ENCODE results near the gene LRRC23. TPM values are rescaled to one million over a fixed set of nuclear protein-coding genes. Genes with fewer than 3 reads are reported as not detected.

LRRC23 gene
- polyA plus RNA-seq, 1 donor (not counting 4 experiments of a cell fraction or from before 2014, with no cell fraction given), result 7.1 TPM

GRCh38 chr12:6894321-6894720 lies 10.3 kb upstream of the LRRC23 start:
- dilution Hi-C loops (cut with MboI; ENCODE audit: extremely low pct_ligation_motif_present, low sequenced_read_pairs), result no loop called here
- Histone ChIP-seq H3K9me1 (ENCODE audit: control insufficient read depth, extremely low read depth, insufficient read depth, low read length) (no peaks in the 10 kb centered on the region), H3K9me3 (ENCODE audit: control insufficient read depth, low read depth, low read length) (no peaks in the 10 kb centered on the region), H3K36me3 (ENCODE audit: control insufficient read depth in 2 of 2, extremely low read depth in 1 of 2, insufficient read depth in 2 of 2, low read length in 2 of 2) (no peaks in the 10 kb centered on the region), H3K4me2 (ENCODE audit: control insufficient read depth, extremely low read depth, insufficient read depth, low read depth, low read length) (no peak overlapping the region), H3K27ac (ENCODE audit: control insufficient read depth, insufficient read depth, low read length) (no peak overlapping the region), H4K20me1 (ENCODE audit: control insufficient read depth, extremely low read depth, insufficient read depth, low read length) (no peaks in the 10 kb centered on the region), H2AFZ (ENCODE audit: control insufficient read depth, low read length) (no peak overlapping the region), H3K79me2 (ENCODE audit: control insufficient read depth, insufficient read depth, low read length) (no peaks in the 10 kb centered on the region), H3K27me3 (ENCODE audit: control insufficient read depth, extremely low read depth, insufficient read depth, low read length) (no peaks in the 10 kb centered on the region), H3K9ac (ENCODE audit: control insufficient read depth, extremely low read depth, insufficient read depth, low read length) (no peak overlapping the region), H3K4me3 (ENCODE audit: control insufficient read depth in 2 of 3, extremely low read depth in 1 of 3, insufficient read depth in 2 of 3, low read depth in 1 of 3, low read length in 3 of 3) (no peak overlapping the region), H3K4me1 (ENCODE audit: control insufficient read depth, extremely low read depth, insufficient read depth, low read length) (peaks cover 10% of the 10 kb centered on the region)
- FAIRE-seq (no peak), DNase-seq (ENCODE audit: low read depth, low spot score) (no peak)
- TF ChIP-seq EZH2 (IDR thresholded peaks at IDR 0.05; ENCODE audit: low read length), result no peak
- TF ChIP-seq CTCF (optimal IDR thresholded peaks at IDR 0.05 in 1 of 3, IDR thresholded peaks at IDR 0.05 in 1 of 3, conservative IDR thresholded peaks at IDR 0.05 in 1 of 3; ENCODE audit: extremely low read depth in 1 of 3, insufficient read depth in 2 of 3, low read length in 3 of 3), result no peak

GRCh38 chr12:6896846-6897435 lies 7.7 kb upstream of the LRRC23 start:
- Histone ChIP-seq H2AFZ (ENCODE audit: control insufficient read depth, low read length) (no peak overlapping the region), H4K20me1 (ENCODE audit: control insufficient read depth, extremely low read depth, insufficient read depth, low read length) (no peaks in the 10 kb centered on the region), H3K9me1 (ENCODE audit: control insufficient read depth, extremely low read depth, insufficient read depth, low read length) (no peaks in the 10 kb centered on the region), H3K4me1 (ENCODE audit: control insufficient read depth, extremely low read depth, insufficient read depth, low read length) (no peaks in the 10 kb centered on the region), H3K27ac (ENCODE audit: control insufficient read depth, insufficient read depth, low read length) (no peak overlapping the region), H3K4me3 (ENCODE audit: control insufficient read depth in 2 of 3, extremely low read depth in 1 of 3, insufficient read depth in 2 of 3, low read depth in 1 of 3, low read length in 3 of 3) (no peak overlapping the region), H3K9ac (ENCODE audit: control insufficient read depth, extremely low read depth, insufficient read depth, low read length) (no peak overlapping the region), H3K36me3 (ENCODE audit: control insufficient read depth in 2 of 2, extremely low read depth in 1 of 2, insufficient read depth in 2 of 2, low read length in 2 of 2) (no peaks in the 10 kb centered on the region), H3K4me2 (ENCODE audit: control insufficient read depth, extremely low read depth, insufficient read depth, low read depth, low read length) (no peak overlapping the region), H3K79me2 (ENCODE audit: control insufficient read depth, insufficient read depth, low read length) (no peaks in the 10 kb centered on the region), H3K9me3 (ENCODE audit: control insufficient read depth, low read depth, low read length) (no peaks in the 10 kb centered on the region), H3K27me3 (ENCODE audit: control insufficient read depth, extremely low read depth, insufficient read depth, low read length) (no peaks in the 10 kb centered on the region)
- TF ChIP-seq EZH2 (IDR thresholded peaks at IDR 0.05; ENCODE audit: low read length) (no peak), CTCF (optimal IDR thresholded peaks at IDR 0.05 in 1 of 3, IDR thresholded peaks at IDR 0.05 in 1 of 3, conservative IDR thresholded peaks at IDR 0.05 in 1 of 3; ENCODE audit: extremely low read depth in 1 of 3, insufficient read depth in 2 of 3, low read length in 3 of 3) (no peak)
- DNase-seq (ENCODE audit: low read depth, low spot score) (no peak), FAIRE-seq (no peak)
- dilution Hi-C loops (cut with MboI; ENCODE audit: extremely low pct_ligation_motif_present, low sequenced_read_pairs), result no loop called here
